ENCODE measurements around the gene THAP9. TPM values are rescaled to one million over a fixed set of nuclear protein-coding genes. Genes with fewer than 3 reads are reported as not detected.

Gene THAP9
- total RNA-seq (2022) (4.7 and 7.2 TPM in 2 replicates), Bru-seq, nascent RNA (percentile 66 among the genes with signal in this experiment), BruChase-seq, experiment 1, labeled RNA remaining after a 6-hour chase (percentile 55 among the genes with signal in this experiment), BruChase-seq, experiment 2, labeled RNA remaining after a 2-hour chase (percentile 64 among the genes with signal in this experiment)
- long read RNA-seq, transcript THAP9-201 (5 exons, 3,808 nt) = major isoform, 5 of 7 reads
- long read RNA-seq, partial matches to known transcripts = 1 of 7 reads
- long read RNA-seq, other reads (novel, unspliced or antisense) = 1 of 7 reads

- intact Hi-C loops (cut with micrococcal nuclease; ENCODE audit: unreplicated experiment) = loop anchor here (5.0 kb wide), 1 partner anchor 112 kb away; the partner anchor contains the start of gene LIN54
- peaks cover 6% of the 10 kb centered on the region for H3K4me1 Mint-ChIP-seq (ENCODE audit: low read depth, unreplicated experiment)
- CTCF ChIA-PET = interaction anchor here (0.6 to 1.7 kb wide), 4 partner anchors 12 to 360 kb away, joined by 3 to 7 read pairs (median 3); partner anchors contain the start of gene LIN54
- H3K27me3 Mint-ChIP-seq (ENCODE audit: unreplicated experiment) = no peaks in the 10 kb centered on the region
- no TSS peak for BruUV-seq (replicated peaks)
- peaks cover 8% of the 10 kb centered on the region for H3K36me3 Mint-ChIP-seq (ENCODE audit: insufficient read depth, unreplicated experiment)
- DNase-seq = peak; percentile 92
- H3K27ac Mint-ChIP-seq (ENCODE audit: unreplicated experiment) = no peak within 1 kb of the TSS
- no peaks in the 10 kb centered on the region for H3K9me3 Mint-ChIP-seq (ENCODE audit: low read depth, unreplicated experiment)
- no peak for TF ChIP-seq CTCF (IDR thresholded peaks at IDR 0.05; ENCODE audit: unreplicated experiment)
- H3K4me3 Mint-ChIP-seq (ENCODE audit: low read depth, unreplicated experiment) = no peak within 1 kb of the TSS
Observed at GRCh38 chr4:82900411-82901182, at the start of gene THAP9. Gene THAP9 (plus strand): TSS chr4:82900735. CDS start chr4:82900803, 68 bp downstream.

- Mint-ChIP-seq H3K4me3 (ENCODE audit: low read depth, unreplicated experiment) (no peak overlapping the region), H3K27ac (ENCODE audit: unreplicated experiment) (no peak overlapping the region), H3K9me3 (ENCODE audit: low read depth, unreplicated experiment) (no peaks in the 10 kb centered on the region), H3K27me3 (ENCODE audit: unreplicated experiment) (no peaks in the 10 kb centered on the region), H3K4me1 (ENCODE audit: low read depth, unreplicated experiment) (no peaks in the 10 kb centered on the region), H3K36me3 (ENCODE audit: insufficient read depth, unreplicated experiment) (peaks cover 47% of the 10 kb centered on the region)
- intact Hi-C loops (cut with micrococcal nuclease; ENCODE audit: unreplicated experiment) = loop anchor here (5.0 kb wide), 1 partner anchor 431 kb away; the partner anchor contains the start of gene COQ2
- no TSS peak for BruUV-seq (replicated peaks)
- DNase-seq = no peak
- TF ChIP-seq CTCF (IDR thresholded peaks at IDR 0.05; ENCODE audit: unreplicated experiment) = no peak
- CTCF ChIA-PET = interaction anchor here (0.6 kb wide), 1 partner anchor 587 kb away, joined by 5 read pairs; no protein-coding TSS in a partner anchor
Observed at GRCh38 chr4:82851318-82851717, 49.2 kb upstream of the THAP9 start.

- Mint-ChIP-seq H3K4me3 (ENCODE audit: low read depth, unreplicated experiment) (no peak overlapping the region), H3K9me3 (ENCODE audit: low read depth, unreplicated experiment) (no peaks in the 10 kb centered on the region), H3K27ac (ENCODE audit: unreplicated experiment) (no peak overlapping the region), H3K4me1 (ENCODE audit: low read depth, unreplicated experiment) (no peaks in the 10 kb centered on the region), H3K36me3 (ENCODE audit: insufficient read depth, unreplicated experiment) (peaks cover 41% of the 10 kb centered on the region), H3K27me3 (ENCODE audit: unreplicated experiment) (no peaks in the 10 kb centered on the region)
- CTCF ChIA-PET = interaction anchor here (1.1 kb wide), 1 partner anchor 393 kb away, joined by 4 read pairs; no protein-coding TSS in a partner anchor
- BruUV-seq (replicated peaks) = no TSS peak
- intact Hi-C loops (cut with micrococcal nuclease; ENCODE audit: unreplicated experiment) = loop anchor here (5.0 kb wide), 1 partner anchor 430 kb away; the partner anchor contains the start of gene COQ2
- DNase-seq = no peak
- TF ChIP-seq CTCF (IDR thresholded peaks at IDR 0.05; ENCODE audit: unreplicated experiment) = no peak
Observed at GRCh38 chr4:82851885-82852750, 48.4 kb upstream of the THAP9 start.

Measured in Calu3 (cell line).